A204.1 (cell line): ENCODE measurements around the gene PSMA7.

Source experiments
- FAIRE-seq: peaks from 2 replicates; lab custom pipeline; 2012; peaks lifted over from hg19 to GRCh38; lab: Jason Lieb, UNC

PSMA7 gene

GRCh38 chr20:62143081-62143956 is at the start of gene PSMA7, which contains the start of gene SS18L1:
Gene PSMA7, minus strand, starts transcription at chr20:62143394. Its CDS starts 91 bp downstream, at chr20:62143303.
Gene SS18L1, plus strand, starts transcription at chr20:62143769. Its CDS starts 52 bp downstream, at chr20:62143821.
- FAIRE-seq: no peak

GRCh38 chr20:62192635-62193034 is 49.4 kb upstream of the PSMA7 start:
- FAIRE-seq: no peak

DNA sequence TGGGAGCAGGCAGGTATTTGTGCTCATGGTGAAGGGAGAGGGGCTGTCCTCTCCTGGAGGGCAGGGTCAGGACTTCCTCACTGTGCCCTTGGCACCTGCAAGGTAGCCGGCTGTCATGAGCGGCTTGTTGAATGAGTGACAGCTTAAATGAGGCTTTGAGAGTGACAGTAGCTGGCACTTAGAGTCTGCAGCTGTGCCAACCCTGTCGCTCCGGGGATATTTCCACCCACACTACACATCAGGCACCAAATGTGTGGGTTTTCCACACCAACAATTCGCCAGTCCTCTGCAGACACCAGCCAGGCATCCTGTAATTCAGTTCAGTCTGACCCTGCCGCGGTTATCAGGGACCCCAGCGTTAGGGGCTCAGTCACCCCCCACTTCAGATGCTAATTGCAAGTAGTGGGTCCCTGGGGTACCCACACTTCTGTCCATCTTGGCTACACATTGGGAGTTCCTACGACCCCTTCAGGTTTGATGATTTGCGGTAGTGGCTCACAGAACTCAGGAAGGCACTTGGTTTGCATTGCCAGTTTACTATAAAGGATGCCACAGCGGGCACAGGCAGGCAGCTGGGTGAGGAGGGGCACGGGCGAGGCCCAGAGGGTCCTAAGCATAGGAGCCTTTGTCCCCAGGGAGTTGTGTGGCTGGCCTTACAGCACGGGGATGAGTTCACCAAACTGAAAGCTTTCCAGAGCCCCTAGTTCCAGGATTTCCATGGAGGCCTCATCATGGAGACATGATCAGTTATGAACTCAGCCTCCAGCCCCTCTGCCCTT is 48.8 kb upstream of the PSMA7 start:
- no peak for FAIRE-seq

- no peak for FAIRE-seq
Observed at GRCh38 chr20:62190639-62191411, 47.6 kb upstream of the PSMA7 start.

- no peak for FAIRE-seq
Observed at GRCh38 chr20:62186887-62187866, 44.0 kb upstream of the PSMA7 start.

- FAIRE-seq: no peak
Observed at GRCh38 chr20:62186096-62186426, 42.9 kb upstream of the PSMA7 start.

DNA sequence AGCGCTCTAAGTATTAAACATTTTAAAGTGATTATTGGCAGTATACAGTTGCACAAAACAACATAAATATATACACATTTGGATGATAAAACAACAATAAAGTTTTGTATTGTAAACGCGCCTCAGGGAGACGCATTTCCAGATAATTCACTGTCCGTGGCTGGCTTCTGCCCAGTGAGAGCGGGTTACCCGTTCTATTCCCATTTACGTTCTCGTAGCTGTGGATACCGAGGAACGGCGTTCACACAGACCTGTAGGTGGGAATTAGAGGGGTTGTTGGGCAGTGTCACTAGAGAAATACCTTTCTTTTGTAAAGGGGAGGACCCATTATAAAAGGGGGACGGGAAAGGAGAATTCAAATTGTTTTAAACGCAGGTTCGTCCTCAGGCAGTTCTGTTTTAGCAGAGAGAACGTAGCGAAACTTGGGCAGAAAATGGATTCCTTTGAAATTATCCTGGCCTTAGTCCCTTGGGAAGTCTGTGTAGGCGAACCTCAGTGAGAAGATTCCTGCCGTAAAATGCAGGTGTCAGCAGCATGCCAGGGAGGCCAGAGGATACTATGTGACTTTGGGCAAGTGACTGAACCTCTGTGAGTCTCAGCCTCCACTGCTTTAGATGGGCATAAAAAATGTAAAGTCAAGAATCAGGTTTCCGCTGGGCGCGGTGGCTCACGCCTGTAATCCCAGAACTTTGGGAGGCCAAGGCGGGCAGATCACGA is 40.4 kb upstream of the PSMA7 start:
- no peak for FAIRE-seq

DNA sequence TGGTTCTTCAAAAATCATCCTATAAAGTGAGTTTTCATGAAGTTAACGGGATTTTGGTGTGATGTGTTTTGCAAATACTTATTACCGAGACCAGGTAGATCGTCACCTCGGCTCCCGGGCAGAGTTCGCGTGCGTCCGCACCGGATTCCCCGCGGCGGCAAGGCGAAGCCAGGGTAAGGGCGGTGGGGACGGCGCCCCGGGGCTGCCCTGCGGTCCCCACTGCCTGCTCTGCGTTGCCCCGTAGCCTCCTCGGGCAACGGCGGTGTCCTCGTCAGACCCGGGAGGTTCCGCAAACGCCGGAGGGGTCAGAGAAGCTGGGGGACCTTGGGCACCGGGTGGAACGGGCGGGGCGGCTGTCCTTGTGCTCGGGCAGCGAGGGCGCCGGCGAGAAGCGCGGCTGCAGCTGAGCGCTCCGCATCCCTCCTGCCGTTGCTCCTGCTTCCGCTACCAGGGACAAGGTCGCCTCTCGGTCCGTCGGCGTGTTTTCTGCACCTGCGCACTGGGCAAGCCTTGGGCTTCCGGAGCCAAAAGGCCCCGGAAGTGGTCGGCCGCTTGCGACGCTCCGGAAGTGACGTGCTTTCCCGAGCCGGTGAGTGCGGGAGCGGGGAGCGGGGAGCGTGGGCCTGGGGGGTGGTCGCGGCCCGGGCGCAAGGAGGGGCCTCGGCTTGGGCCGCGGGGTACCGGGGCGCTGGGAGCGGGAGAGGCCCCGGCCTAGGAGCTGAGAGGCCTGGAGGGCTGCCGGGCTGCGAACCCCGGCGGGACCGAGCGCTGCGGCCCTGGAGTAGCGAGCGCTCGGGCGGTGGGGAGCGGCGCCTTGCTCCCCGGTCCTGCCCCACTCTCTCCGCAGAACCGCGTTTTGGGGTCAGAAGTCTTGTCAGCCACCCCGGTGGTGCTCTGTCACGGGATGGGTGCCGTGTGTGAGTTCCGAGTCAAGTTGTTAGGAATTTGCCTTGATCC is 39.6 kb upstream of the PSMA7 start, which contains the start of gene MTG2:
Gene MTG2, plus strand, starts transcription at position 560 of the 957 bp plus-strand sequence. CDS start 10,393 bp downstream, outside the sequence.
- no peak for FAIRE-seq

GRCh38 chr20:62181808-62182207 is 38.6 kb upstream of the PSMA7 start:
- FAIRE-seq: no peak

- no peak for FAIRE-seq
Observed at GRCh38 chr20:62179162-62179504, 35.9 kb upstream of the PSMA7 start.

- FAIRE-seq: no peak
Observed at GRCh38 chr20:62178316-62179161, 35.3 kb upstream of the PSMA7 start.

GRCh38 chr20:62177307-62177706 is 34.1 kb upstream of the PSMA7 start:
- FAIRE-seq: no peak

DNA sequence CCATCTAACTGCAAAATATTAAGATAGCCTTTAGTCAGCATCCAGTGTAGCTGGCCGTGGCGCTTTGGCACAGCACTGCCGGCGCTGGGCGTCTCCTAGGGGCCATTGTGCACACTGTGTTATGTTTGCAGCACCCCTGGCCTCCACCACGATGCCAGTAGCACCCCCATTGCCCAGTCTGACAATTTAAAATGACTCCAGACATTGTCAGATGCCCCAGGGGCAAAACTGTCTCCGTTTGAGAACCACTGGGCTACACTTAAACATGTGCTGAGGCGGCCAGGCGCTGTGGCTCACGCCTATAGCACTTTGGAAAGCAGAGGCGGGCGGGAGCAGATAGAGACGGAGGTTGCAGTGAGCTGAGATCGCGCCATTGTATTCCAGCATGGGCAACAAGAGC is 33.7 kb upstream of the PSMA7 start:
- FAIRE-seq: no peak

- FAIRE-seq: no peak
Observed at GRCh38 chr20:62175711-62176110, 32.5 kb upstream of the PSMA7 start.

DNA sequence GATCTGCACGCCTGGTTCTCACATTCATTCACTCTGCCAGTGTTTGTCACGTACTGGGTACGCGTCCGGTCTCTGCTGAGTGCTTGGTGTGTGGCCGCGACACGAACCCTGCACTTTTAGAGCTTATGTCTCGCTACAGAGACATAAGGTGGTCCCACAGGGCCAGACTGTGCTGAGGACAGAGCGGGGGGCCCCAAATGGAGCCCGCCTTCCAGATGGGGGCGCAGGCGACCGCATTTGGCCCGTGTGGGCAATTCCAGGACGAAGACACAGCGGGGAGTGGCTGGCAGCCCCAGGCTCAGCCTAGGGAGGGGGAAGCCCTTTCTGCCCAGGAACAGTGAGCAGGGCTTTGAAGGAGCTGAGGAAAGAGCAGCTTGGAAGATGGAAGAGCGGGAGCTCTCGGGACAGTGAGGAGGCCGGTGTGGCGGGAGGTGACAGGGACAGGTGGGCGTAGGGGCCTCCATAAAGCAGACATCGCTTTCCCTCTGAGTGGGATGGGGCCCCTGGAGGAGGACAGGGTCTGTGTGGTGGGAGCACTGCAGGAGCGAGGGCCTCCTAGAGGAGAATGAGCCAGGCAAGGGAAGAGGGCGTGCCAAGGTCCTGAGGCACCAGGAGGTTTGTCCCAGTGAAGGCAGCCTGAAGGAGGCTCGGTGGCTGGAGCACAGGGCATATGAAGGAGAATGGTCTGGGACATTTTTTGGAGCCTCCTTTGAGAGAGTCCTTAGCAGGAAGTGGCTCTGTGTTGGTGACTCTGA is 31.9 kb upstream of the PSMA7 start:
- no peak for FAIRE-seq

GRCh38 chr20:62174021-62174804 is 31.0 kb upstream of the PSMA7 start:
- FAIRE-seq: no peak

DNA sequence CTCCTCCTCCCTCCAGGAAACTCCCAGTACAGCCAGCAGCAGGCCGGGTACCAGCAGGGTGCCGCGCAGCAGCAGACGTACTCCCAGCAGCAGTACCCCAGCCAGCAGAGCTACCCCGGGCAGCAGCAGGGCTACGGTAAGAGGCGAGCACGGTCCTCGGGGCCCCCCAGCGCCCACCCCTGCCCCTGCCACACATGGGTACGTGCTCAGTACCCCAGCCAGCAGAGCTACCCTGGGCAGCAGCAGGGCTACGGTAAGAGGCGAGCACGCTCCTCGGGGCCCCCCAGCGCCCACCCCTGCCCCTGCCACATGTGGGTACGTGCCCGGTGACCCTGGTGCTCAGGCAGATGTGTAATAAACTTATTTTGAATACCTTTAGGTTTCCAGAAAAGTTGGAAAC is 29.5 kb upstream of the PSMA7 start:
- no peak for FAIRE-seq
